LHCN-M2 (cell line): ENCODE results near the gene RAPGEF5. TPM values are rescaled to one million over a fixed set of nuclear protein-coding genes. Genes with fewer than 3 reads are reported as not detected.
A peak's percentile ranks its signal among the peaks of the same experiment; 100 is the strongest.

ENCODE experiments used
- DNase-seq: peaks from one replicate; pipeline ENCODE4 v3.0.0-alpha.2; 2012; ENCODE audit warnings: low read depth
- polyA plus RNA-seq: library from polyadenylated mRNA; unstranded; fragments of >200 nt; gene quantifications from one replicate; pipeline ENCODE4 v1.2.1, GENCODE V29; 2012; ENCODE audit warnings: missing spikeins
- total RNA-seq: library from RNA; depleted of rRNA; stranded (reverse); fragments of >200 nt; gene quantifications from 2 replicates; pipeline ENCODE4 v1.2.3, GENCODE V29; 2014; rRNA removed

RAPGEF5 gene, protein sequence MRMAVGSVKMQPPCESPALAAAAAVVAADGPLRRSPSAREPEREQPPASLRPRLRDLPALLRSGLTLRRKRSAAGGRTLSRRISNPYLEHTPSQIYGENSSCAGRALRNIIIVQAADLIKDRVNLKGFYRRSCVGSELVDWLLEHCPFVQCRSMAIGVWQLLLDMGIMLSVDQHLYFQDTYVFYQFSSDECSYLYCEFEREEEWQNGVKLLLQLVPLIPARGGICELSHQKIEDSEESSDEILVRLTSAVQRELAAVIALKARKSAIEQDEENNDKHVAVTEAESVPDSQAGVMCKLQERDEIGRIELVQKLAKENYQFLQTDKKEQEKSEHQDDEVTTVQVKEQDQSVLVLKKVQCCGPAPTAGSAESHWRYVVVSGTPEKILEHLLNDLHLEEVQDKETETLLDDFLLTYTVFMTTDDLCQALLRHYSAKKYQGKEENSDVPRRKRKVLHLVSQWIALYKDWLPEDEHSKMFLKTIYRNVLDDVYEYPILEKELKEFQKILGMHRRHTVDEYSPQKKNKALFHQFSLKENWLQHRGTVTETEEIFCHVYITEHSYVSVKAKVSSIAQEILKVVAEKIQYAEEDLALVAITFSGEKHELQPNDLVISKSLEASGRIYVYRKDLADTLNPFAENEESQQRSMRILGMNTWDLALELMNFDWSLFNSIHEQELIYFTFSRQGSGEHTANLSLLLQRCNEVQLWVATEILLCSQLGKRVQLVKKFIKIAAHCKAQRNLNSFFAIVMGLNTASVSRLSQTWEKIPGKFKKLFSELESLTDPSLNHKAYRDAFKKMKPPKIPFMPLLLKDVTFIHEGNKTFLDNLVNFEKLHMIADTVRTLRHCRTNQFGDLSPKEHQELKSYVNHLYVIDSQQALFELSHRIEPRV
- total RNA-seq, result under 0.01 and 0.06 TPM in 2 replicates
- polyA plus RNA-seq, result 0.30 TPM

GRCh38 chr7:22356701-22357310 is at the start of gene RAPGEF5:
Gene RAPGEF5, minus strand, starts transcription at chr7:22357154. Its CDS starts 94 bp downstream, at chr7:22357060.
- no peak for DNase-seq

DNA sequence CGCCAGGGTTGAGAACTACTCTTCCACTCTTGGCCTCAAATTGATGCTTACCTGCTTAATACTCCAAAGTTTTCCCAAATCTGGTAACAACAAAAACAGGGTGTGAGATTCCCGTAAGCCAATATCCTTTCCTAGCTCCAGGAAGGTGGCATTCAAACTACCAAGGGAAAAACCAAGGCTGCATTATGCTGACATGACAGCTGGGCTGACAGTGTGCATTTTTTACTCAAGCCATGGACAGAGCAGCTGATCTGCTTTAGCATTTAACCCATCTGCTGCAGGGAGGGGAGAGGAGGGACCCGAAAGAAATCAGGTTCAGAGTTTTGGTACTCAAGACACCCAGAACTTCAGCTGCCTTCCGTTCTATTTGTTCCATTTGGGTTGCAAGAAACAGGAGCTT is 49.8 kb upstream of the RAPGEF5 start:
- no peak for DNase-seq

- no peak for DNase-seq
Observed at GRCh38 chr7:22404421-22405023, 47.6 kb upstream of the RAPGEF5 start.

GRCh38 chr7:22403344-22403743 is 46.4 kb upstream of the RAPGEF5 start:
- no peak for DNase-seq

- DNase-seq, result peak; percentile 7
Observed at GRCh38 chr7:22402250-22402649, 45.3 kb upstream of the RAPGEF5 start.

GRCh38 chr7:22400936-22401553 is 44.1 kb upstream of the RAPGEF5 start:
- DNase-seq, result no peak

GRCh38 chr7:22400150-22400814 is 43.3 kb upstream of the RAPGEF5 start:
- DNase-seq, result no peak

DNA sequence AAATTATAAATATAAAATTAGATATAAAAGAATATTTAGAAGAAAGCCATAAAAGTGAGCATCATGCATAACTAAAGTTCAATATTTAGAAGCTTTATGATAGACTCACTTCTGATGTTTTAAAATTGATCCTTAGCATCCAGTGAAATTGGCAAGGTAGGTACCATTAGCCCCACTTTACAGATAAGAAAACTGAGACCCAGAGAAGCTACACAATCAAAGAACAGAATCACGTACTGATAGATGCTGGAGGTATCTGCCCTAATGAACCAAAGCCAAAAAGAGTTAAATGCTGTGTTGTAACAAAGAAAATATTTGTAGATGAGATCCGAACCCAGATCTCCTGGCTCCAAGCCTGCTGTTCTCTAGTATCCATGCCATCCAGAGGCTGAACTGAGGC is 42.6 kb upstream of the RAPGEF5 start:
- no peak for DNase-seq

DNA sequence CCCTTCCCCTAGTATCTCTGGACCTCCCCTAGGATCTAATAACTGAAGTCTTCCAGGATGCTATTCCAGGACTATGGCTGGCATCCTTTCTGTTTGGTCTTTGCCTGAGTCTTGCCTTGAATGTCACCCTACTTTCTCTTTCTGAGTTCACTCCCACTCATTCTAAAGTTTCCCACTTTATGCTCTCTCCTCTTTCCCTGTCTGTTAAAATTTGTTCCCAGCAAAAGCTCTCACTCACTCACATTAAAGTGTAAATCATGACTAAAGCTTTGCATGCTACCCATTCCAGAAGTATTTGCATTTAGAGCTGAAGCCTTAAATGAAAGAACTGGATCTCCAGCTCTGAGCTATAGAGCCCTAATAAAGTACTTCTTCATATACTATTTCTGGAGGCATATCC is 42.1 kb upstream of the RAPGEF5 start:
- DNase-seq, result no peak

DNA sequence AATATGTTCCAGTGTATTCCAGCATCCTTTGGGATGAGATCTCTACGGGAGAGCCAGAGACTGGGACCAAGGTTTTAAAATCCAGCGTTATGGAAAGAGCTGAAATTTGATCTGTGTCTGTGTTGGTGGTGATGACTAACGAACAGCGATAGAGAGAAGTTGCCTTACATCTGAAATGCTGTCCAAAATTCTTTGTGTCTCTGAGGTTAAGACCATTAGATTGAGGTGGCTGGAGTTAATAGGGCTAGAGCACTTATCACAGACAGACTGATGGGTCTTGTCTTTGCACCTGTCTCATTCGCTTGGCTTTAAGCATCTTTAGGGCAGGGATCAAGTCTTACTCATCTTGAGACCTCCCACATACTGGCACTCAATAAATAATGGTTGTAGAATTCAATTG is 41.0 kb upstream of the RAPGEF5 start:
- peak; percentile 51 for DNase-seq

- no peak for DNase-seq
Observed at GRCh38 chr7:22395222-22395621, 38.3 kb upstream of the RAPGEF5 start.

DNA sequence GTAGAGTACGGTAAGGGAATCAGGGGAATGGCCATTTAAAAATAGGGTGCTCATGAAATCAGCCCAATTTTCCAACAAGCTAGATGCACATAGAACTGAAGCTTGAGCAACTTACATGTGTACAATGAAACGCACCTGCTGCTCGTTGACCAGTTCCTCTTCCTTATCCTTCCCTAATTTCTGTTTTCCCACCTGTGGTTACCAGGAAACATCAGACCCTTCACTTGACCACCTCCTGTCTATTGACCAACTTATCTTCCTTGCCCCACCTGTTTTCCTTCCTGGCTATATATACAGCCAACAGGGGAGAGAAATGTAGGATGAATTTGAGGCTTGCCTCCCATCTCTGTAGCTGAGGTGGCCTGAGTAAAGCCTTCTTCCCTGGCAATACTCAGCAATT is 37.8 kb upstream of the RAPGEF5 start:
- DNase-seq, result no peak

GRCh38 chr7:22393913-22394729 is 37.2 kb upstream of the RAPGEF5 start:
- no peak for DNase-seq

GRCh38 chr7:22390516-22390915 is 33.6 kb upstream of the RAPGEF5 start:
- DNase-seq, result no peak

GRCh38 chr7:22389892-22390291 is 32.9 kb upstream of the RAPGEF5 start:
- no peak for DNase-seq

GRCh38 chr7:22387583-22387982 is 30.6 kb upstream of the RAPGEF5 start:
- DNase-seq, result peak; percentile 40

DNA sequence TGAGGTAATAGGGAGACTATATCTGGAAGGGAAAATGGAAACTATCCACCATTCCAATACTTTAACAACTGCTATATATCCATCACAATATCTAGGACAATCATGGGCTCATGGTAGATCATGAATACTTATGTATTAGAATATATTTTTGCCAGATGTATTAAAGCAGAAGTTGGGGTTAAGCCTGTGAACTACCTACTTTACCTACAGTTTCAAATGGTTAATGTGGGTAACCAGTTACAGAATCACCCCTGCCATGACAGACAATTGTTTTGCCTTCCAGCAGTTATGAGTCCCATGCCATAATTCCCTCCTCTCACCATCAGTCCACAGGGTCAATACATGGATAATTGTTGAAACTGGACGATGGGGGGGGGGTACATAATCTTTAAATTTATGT is 29.9 kb upstream of the RAPGEF5 start:
- DNase-seq, result no peak

- DNase-seq, result no peak
Observed at GRCh38 chr7:22386206-22386858, 29.4 kb upstream of the RAPGEF5 start.

- DNase-seq, result no peak
Observed at GRCh38 chr7:22385326-22385725, 28.4 kb upstream of the RAPGEF5 start.
